Stimulated activated CD8-positive, alpha-beta memory T cell treated with anti-CD3 and anti-CD28 coated beads, Interleukin-4, amount 100 ng/mL, for 1 hour (primary cell): ENCODE measurements around the gene MKRN3.
"Not testable (repeated sequence)": the region's sequence is repeated elsewhere in the genome, so short reads cannot be mapped to it uniquely, and the experiment has no call there.

ENCODE experiments used
- DNase-seq, 2 donors: peaks; one replicate each; pipeline ENCODE4 v3.0.0-alpha.2; 2020; ENCODE audit warnings: low read depth in 2 of 2, low spot score in 1 of 2

Gene MKRN3

GRCh38 chr15:23588268-23588667 is 22.8 kb downstream of the MKRN3 start:
- no peak for DNase-seq

GRCh38 chr15:23589012-23589411 is 23.5 kb downstream of the MKRN3 start:
- no peak for DNase-seq

GRCh38 chr15:23594252-23594770 is 28.8 kb downstream of the MKRN3 start:
- DNase-seq = no peak

GRCh38 chr15:23595368-23595767 is 29.9 kb downstream of the MKRN3 start:
- no peak for DNase-seq

GRCh38 chr15:23596736-23597135 is 31.3 kb downstream of the MKRN3 start:
- no peak for DNase-seq

GRCh38 chr15:23597278-23597677 is 31.8 kb downstream of the MKRN3 start:
- DNase-seq = not testable (repeated sequence)

- DNase-seq = no peak
Measured at GRCh38 chr15:23599053-23599452, 33.6 kb downstream of the MKRN3 start.

GRCh38 chr15:23602124-23602523 is 36.6 kb downstream of the MKRN3 start:
- no peak for DNase-seq

GRCh38 chr15:23606226-23606625 is 40.8 kb downstream of the MKRN3 start:
- DNase-seq = no peak

- no peak for DNase-seq
Measured at GRCh38 chr15:23616536-23616935, 51.1 kb downstream of the MKRN3 start.
